Tibial artery (tissue), 4 donors: ENCODE measurements around the gene PDCD6IP.

Experiments
- DNase-seq, 2 donors: peaks; one replicate each; pipeline ENCODE4 v3.0.0-alpha.2; 2019
- H3K27ac ChIP-seq, 2 donors: fragments of 200-600 bp; sonication (generic) in 1 of 2; 1 replicate in 1 of 2; 2 replicates in 1 of 2; pipeline ENCODE4 v1.5.1; 2018 to 2019; ENCODE audit warnings: mild to moderate bottlenecking in 1 of 2
- H3K27me3 ChIP-seq, 2 donors: fragments of 200-600 bp; sonication (generic) in 1 of 2; one replicate each; pipeline versions ENCODE4 v1.5.1 to v1.6.0; 2016 to 2019
- H3K36me3 ChIP-seq, 3 donors: fragments of 200-600 bp; sonication (generic) in 2 of 3; one replicate each; pipeline ENCODE4 v1.5.1; 2016 to 2019; ENCODE audit warnings: mild to moderate bottlenecking in 2 of 3
- H3K4me1 ChIP-seq, 4 donors: fragments of 200-600 bp; sonication (generic) in 2 of 4; 1 replicate in 3 of 4; 2 replicates in 1 of 4; pipeline ENCODE4 v1.5.1; 2016 to 2019
- H3K4me3 ChIP-seq, 2 donors: fragments of 200-600 bp; sonication (generic) in 1 of 2; 1 replicate in 1 of 2; 2 replicates in 1 of 2; pipeline ENCODE4 v1.5.1; 2018 to 2019; ENCODE audit warnings: mild to moderate bottlenecking in 2 of 2
- H3K9me3 ChIP-seq, 3 donors: fragments of 200-600 bp; sonication (generic) in 1 of 3; one replicate each; pipeline ENCODE4 v1.5.1; 2016 to 2019
- intact Hi-C: fragments of 100-400 bp; cut with DNase I; formaldehyde crosslinking; loops from one replicate; pipeline ENCODE4 v1.15.0; 2023; ENCODE audit warnings: low total_unique reads
- TF ChIP-seq, protein P1 (sequence below), 2 experiments: fragments of 200-600 bp in 1 of 2; fragments of 450-650 bp in 1 of 2; IDR thresholded peaks; one replicate each; pipeline ENCODE4 v1.5.1; 2017 to 2019; ENCODE audit warnings: antibody characterized with exemption in 2 of 2, mild to moderate bottlenecking in 1 of 2, moderate library complexity in 1 of 2

Gene PDCD6IP

DNA sequence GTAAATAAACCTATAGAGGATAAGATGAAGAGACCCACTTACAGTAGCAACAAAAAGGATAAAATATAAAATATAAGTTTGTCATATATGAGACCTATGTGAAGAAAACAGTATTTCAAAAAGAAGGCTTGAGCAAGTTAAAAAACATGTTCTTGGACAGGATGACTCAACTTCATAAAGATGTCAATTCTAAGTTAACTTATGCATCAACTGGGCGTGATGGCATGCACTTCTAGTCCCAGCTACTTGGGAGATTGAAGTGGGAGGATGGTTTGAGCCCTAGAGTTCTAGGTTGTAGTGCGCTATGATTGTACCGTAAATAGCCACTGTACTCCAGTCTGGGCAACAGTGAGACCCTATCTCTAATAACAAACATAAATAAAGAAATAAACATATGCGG, 59.7 kb downstream of the PDCD6IP start:
- no peaks in the 10 kb centered on the region for H3K27me3 ChIP-seq
- no peaks in the 10 kb centered on the region for H3K4me1 ChIP-seq
- no peaks in the 10 kb centered on the region for H3K9me3 ChIP-seq
- H3K4me3 ChIP-seq = no peak overlapping the region
- H3K27ac ChIP-seq = no peak overlapping the region
- TF ChIP-seq, protein P1, sequence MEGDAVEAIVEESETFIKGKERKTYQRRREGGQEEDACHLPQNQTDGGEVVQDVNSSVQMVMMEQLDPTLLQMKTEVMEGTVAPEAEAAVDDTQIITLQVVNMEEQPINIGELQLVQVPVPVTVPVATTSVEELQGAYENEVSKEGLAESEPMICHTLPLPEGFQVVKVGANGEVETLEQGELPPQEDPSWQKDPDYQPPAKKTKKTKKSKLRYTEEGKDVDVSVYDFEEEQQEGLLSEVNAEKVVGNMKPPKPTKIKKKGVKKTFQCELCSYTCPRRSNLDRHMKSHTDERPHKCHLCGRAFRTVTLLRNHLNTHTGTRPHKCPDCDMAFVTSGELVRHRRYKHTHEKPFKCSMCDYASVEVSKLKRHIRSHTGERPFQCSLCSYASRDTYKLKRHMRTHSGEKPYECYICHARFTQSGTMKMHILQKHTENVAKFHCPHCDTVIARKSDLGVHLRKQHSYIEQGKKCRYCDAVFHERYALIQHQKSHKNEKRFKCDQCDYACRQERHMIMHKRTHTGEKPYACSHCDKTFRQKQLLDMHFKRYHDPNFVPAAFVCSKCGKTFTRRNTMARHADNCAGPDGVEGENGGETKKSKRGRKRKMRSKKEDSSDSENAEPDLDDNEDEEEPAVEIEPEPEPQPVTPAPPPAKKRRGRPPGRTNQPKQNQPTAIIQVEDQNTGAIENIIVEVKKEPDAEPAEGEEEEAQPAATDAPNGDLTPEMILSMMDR (IDR thresholded peaks at IDR 0.05) = no peak
- intact Hi-C loops = no loop called here
- DNase-seq = no peak
- H3K36me3 ChIP-seq = peaks cover 39 to 64% (median 53%) of the 10 kb centered on the region in 3 donors

DNA sequence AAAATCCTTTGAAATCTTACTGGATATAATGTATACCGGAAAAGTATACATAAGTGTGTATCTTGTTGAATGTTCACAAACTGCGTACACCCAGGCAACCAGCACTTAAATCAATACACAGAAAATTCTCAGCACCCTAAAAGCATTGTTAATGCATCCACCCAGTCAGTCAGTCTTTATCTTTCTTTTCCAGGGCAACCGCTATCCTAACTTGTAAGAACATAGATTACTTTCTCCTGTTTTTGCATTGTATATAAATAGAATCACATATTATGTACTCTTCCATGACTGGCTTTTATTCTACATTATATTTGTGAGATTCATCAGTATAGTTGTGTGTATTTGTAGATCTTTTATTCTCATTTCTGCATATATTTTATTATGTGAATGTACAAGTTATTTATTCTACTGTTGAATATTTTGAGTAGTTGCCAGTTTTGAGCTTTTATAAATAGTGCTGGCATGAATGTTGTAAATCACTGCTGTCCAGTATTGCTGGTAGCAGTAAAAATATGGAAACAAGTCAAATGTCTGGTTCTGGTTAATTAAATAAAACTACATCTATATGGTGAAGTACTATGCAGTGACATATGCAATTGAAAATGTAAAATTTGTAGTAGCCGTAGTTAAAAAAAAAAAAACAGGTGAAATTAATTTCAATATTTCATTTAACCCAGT, 62.1 kb downstream of the PDCD6IP start:
- DNase-seq = no peak
- Histone ChIP-seq H3K27me3 (no peaks in the 10 kb centered on the region), H3K4me3 (no peak overlapping the region), H3K36me3 (peaks cover 46 to 71% (median 58%) of the 10 kb centered on the region in 3 donors), H3K27ac (no peak overlapping the region), H3K4me1 (no peaks in the 10 kb centered on the region), H3K9me3 (no peaks in the 10 kb centered on the region)
- TF ChIP-seq, protein P1 (IDR thresholded peaks at IDR 0.05) = no peak
- intact Hi-C loops = no loop called here

DNA sequence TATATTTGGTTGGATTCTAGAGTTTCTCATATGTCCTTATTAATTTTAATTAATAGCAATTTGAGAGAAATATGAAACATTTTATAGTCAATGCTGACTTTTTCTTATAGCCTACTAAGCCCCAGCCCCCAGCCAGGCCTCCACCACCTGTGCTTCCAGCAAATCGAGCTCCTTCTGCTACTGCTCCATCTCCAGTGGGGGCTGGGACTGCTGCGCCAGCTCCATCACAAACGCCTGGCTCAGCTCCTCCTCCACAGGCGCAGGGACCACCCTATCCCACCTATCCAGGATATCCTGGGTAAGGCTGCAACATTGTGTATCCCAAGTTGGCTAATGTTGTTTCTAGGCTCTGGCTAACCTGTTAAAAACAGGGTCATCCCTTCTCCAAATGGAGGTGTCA, 66.7 kb downstream of the PDCD6IP start:
- Histone ChIP-seq H3K4me3 (no peak overlapping the region), H3K9me3 (no peaks in the 10 kb centered on the region), H3K4me1 (no peaks in the 10 kb centered on the region), H3K27me3 (no peaks in the 10 kb centered on the region), H3K27ac (no peak overlapping the region), H3K36me3 (peaks cover 35 to 61% (median 46%) of the 10 kb centered on the region in 3 donors)
- TF ChIP-seq, protein P1 (IDR thresholded peaks at IDR 0.05) = no peak
- no peak for DNase-seq
- intact Hi-C loops = no loop called here

DNA sequence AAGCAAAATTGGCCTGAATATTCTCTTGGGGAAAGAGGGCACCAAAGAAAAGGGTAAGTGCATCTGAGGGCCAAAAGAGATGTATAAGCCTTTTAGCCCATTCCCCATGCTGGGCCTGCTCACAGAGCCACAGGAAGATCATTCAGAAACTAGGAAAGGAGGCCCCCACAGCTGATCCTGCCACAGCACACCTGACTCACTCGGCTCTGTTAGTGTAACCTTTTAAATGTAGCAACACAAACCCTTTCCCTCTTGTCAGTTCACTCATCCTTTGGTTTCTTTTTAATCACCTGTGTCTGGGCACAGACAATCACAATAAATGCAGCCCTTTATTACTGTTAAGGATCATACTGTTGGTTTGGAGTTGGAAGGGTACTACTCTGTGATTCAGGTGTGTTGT, 69.9 kb downstream of the PDCD6IP start:
- TF ChIP-seq, protein P1 (IDR thresholded peaks at IDR 0.05) = no peak

DNA sequence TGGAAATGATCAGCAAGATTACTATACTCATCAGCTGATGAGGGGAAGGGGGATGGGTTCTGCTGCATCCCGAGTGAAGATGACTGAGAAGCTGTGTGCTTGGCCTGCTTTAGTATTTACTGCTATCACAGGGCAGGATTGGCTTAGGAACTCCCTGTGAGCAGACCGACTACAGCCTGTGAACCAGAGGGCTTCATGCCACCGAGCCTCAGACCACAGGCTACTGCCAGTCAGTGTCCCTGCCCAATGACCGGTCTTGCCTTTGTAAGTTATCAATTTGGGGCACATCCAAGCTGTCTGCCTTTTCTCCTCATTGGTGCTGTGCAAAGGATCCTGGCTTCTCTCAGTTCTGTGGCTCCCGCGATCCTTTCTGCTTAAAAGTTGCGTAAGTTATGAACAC, 71.5 kb downstream of the PDCD6IP start:
- intact Hi-C loops = no loop called here
- Histone ChIP-seq H3K36me3 (peaks cover 17 to 42% (median 33%) of the 10 kb centered on the region in 3 donors), H3K27ac (no peak overlapping the region), H3K9me3 (no peaks in the 10 kb centered on the region), H3K27me3 (no peaks in the 10 kb centered on the region), H3K4me3 (no peak overlapping the region), H3K4me1 (no peaks in the 10 kb centered on the region)
- no peak for DNase-seq
- TF ChIP-seq, protein P1 (IDR thresholded peaks at IDR 0.05) = no peak

More for the DNA sequence above, 69.9 kb downstream of the PDCD6IP start:
- Histone ChIP-seq H3K27me3 (no peaks in the 10 kb centered on the region), H3K36me3 (peaks cover 28 to 57% (median 44%) of the 10 kb centered on the region in 3 donors), H3K9me3 (no peaks in the 10 kb centered on the region), H3K4me1 (no peaks in the 10 kb centered on the region), H3K4me3 (no peak overlapping the region), H3K27ac (no peak overlapping the region)
- intact Hi-C loops = no loop called here
- no peak for DNase-seq
